Measurements from ENCODE around the gene RGS19. TPM values are rescaled to one million over a fixed set of nuclear protein-coding genes. Genes with fewer than 3 reads are reported as not detected.

RGS19 gene
- total RNA-seq, 1 donor from 2014 or later = 57.5 TPM

DNA sequence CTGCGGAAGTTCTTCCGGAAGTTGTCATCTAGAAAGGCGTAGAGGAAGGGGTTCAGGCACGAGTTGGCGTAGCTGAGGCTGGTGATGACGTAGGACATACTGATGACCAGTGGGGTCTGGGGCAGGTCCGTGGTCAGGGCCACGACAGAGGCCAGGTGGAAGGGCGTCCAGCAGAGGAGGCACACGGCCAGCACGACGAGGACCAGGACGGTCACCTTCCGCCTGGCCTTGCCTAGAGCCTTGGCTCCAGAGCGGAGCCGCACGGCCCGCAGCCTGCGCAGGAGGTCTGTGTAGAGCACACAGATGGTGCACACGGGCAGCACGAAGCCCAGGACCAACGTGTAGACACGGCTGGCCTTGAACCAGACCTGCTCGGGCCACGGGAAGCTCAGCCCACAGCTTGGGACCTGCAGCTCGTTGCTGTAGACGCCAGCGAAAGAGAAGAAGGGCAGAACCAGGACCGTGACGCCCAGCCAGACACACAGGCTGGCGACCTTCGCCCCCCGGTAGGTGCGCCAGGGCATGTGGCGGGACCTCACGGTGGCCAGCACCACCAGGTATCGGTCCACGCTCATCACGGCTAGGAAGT lies 26.6 kb upstream of the RGS19 start:
- H3K27me3 ChIP-seq (ENCODE audit: low read depth) = peaks cover 33% of the 10 kb centered on the region
- H3K4me3 ChIP-seq = no peak overlapping the region
- H3K9me3 ChIP-seq = no peaks in the 10 kb centered on the region
- no peak for ATAC-seq
- H3K4me1 ChIP-seq = peaks cover 11% of the 10 kb centered on the region
- no peak overlapping the region for H3K27ac ChIP-seq
- intact Hi-C loops (cut with DNase I) = no loop called here
- DNase-seq = peak; percentile 39
- no peak for TF ChIP-seq CTCF (IDR thresholded peaks at IDR 0.05)
- H3K36me3 ChIP-seq = no peaks in the 10 kb centered on the region

- Histone ChIP-seq H3K27ac (no peak overlapping the region), H3K27me3 (ENCODE audit: low read depth) (peaks cover 36% of the 10 kb centered on the region), H3K36me3 (no peaks in the 10 kb centered on the region), H3K4me1 (peaks cover 11% of the 10 kb centered on the region), H3K4me3 (no peak overlapping the region), H3K9me3 (no peaks in the 10 kb centered on the region)
- intact Hi-C loops (cut with DNase I) = no loop called here
- ATAC-seq (no peak), DNase-seq (peak; percentile 32)
- TF ChIP-seq CTCF (IDR thresholded peaks at IDR 0.05) = no peak
Observed at GRCh38 chr20:64104667-64105451, 25.5 kb upstream of the RGS19 start.

DNA sequence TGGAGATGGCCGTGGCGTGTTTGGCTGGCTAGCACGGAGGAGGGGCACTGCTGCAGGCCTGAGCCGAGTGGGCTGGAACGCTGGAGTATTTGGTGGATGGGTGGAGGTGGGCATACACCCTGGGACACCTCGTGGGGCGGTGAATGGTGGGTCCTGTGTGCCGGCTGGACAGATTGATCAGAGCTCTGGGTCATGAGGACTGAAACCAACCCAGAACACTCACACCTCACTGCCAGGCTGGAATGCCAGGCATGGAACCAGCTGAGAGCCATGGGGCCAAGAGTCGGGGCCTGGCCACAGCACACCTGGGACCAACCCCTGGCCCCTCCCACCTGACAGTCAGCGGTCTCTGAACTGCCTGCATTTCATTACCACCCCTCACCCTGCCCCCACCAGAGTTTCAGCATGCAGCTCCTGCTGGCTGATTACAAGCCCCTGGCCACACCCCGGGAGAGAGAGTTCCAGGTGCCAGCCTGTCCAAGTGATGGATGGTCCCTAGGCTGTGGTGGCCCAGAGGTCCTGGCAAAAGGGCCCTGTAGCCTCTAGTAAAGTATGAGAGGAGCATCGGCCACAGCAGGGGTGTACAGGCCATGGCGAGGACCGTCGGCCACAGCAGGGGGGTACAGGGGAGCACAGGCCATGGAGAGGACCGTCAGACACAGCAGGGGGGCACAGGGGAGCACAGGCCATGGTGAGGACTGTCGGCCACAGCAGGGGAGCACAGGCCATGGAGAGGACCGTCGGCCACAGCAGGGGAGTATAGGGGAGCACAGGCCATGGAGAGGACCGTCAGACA lies 24.8 kb upstream of the RGS19 start:
- Histone ChIP-seq H3K4me1 (peaks cover 11% of the 10 kb centered on the region), H3K27ac (no peak overlapping the region), H3K27me3 (ENCODE audit: low read depth) (peaks cover 36% of the 10 kb centered on the region), H3K9me3 (no peaks in the 10 kb centered on the region), H3K36me3 (peaks cover 2% of the 10 kb centered on the region), H3K4me3 (no peak overlapping the region)
- no peak for ATAC-seq
- DNase-seq = peak; percentile 26
- intact Hi-C loops (cut with DNase I) = no loop called here
- no peak for TF ChIP-seq CTCF (IDR thresholded peaks at IDR 0.05)

DNA sequence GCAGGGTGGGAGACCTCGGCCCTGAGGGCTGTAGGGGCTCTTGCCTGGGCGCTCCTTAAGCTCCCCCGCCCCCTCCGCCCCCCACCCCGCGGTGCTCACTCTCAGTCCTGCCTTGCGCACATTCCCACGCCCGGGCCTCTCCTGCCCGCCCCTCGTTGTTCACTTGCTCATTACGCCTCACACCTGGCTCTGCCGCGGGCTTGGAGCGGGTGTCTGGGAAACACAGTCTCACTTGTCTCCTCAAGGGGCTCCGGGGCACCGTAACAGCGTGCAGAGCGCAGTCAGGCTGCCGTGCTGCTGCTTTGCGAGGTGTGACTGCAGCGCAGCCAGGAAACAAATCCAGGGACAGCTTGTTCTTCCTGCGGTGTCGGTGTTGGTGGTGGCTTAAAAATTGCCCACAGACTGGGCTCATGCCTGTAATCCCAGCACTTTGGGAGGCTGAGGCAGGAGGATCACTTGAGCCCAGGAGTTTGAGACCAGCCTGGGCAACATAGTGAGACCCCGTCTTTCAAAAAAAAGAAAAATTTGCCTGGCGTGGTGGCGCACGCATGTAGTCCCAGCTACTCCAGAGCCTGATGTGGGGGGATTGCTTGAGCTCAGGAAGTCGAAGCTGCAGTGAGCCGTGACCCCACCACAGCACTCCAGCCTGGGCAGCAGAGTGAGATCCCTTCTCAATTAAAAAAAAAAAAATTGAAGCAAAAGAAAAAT lies 23.5 kb upstream of the RGS19 start:
- TF ChIP-seq CTCF (IDR thresholded peaks at IDR 0.05) = no peak
- H3K4me1 ChIP-seq = peaks cover 11% of the 10 kb centered on the region
- ATAC-seq (no peak), DNase-seq (peak; percentile 45)
- intact Hi-C loops (cut with DNase I) = no loop called here
- peaks cover 36% of the 10 kb centered on the region for H3K27me3 ChIP-seq (ENCODE audit: low read depth)
- H3K27ac ChIP-seq = no peak overlapping the region
- H3K36me3 ChIP-seq = peaks cover 9% of the 10 kb centered on the region
- no peaks in the 10 kb centered on the region for H3K9me3 ChIP-seq
- peak overlapping the region; percentile 41 for H3K4me3 ChIP-seq

All from lower lobe of right lung (tissue), 2 donors.